HEK293 (cell line): ENCODE results near the gene BCAN.

Source experiments
- AEBP2 ChIP-seq: fragments of 450-650 bp; formaldehyde crosslinking; IDR thresholded peaks from 2 replicates; pipeline ENCODE4 v1.5.1; 2016; ENCODE audit warnings: missing biosample characterization, missing genetic modification characterization, borderline replicate concordance
- BCL11B ChIP-seq: fragments of 450-650 bp; formaldehyde crosslinking; IDR thresholded peaks from 2 replicates; pipeline ENCODE4 v1.5.1; 2016; ENCODE audit warnings: low read depth, missing biosample characterization, missing genetic modification characterization
- GFI1B ChIP-seq: fragments of 450-650 bp; formaldehyde crosslinking; IDR thresholded peaks from 2 replicates; pipeline ENCODE4 v1.5.1; 2016; ENCODE audit warnings: missing biosample characterization, missing genetic modification characterization
- HIC1 ChIP-seq: fragments of 450-650 bp; formaldehyde crosslinking; IDR thresholded peaks from 2 replicates; pipeline ENCODE4 v1.5.1; 2016; ENCODE audit warnings: missing biosample characterization, missing genetic modification characterization
- INSM2 ChIP-seq: fragments of 450-650 bp; formaldehyde crosslinking; IDR thresholded peaks from 2 replicates; pipeline ENCODE4 v1.5.1; 2016; ENCODE audit warnings: missing biosample characterization, missing genetic modification characterization
- MYNN ChIP-seq: fragments of 450-650 bp; formaldehyde crosslinking; IDR thresholded peaks from 2 replicates; pipeline ENCODE4 v1.5.1; 2016; ENCODE audit warnings: missing biosample characterization, missing genetic modification characterization, borderline replicate concordance
- PRDM2 ChIP-seq: fragments of 450-650 bp; formaldehyde crosslinking; IDR thresholded peaks from 2 replicates; pipeline ENCODE4 v1.5.1; 2016; ENCODE audit warnings: missing biosample characterization, missing genetic modification characterization, borderline replicate concordance
- SP3 ChIP-seq: fragments of 450-650 bp; formaldehyde crosslinking; IDR thresholded peaks from 2 replicates; pipeline ENCODE4 v1.5.1; 2016; ENCODE audit warnings: missing biosample characterization, missing genetic modification characterization
- YY2 ChIP-seq: fragments of 450-650 bp; formaldehyde crosslinking; IDR thresholded peaks from 2 replicates; pipeline ENCODE4 v1.5.1; 2016; ENCODE audit warnings: missing biosample characterization, missing genetic modification characterization
- ZEB2 ChIP-seq: fragments of 450-650 bp; formaldehyde crosslinking; IDR thresholded peaks from 2 replicates; pipeline ENCODE4 v1.5.1; 2016; ENCODE audit warnings: missing biosample characterization, missing genetic modification characterization
- ZFP3 ChIP-seq: fragments of 450-650 bp; formaldehyde crosslinking; IDR thresholded peaks from 2 replicates; pipeline ENCODE4 v1.5.1; 2016; ENCODE audit warnings: low read depth, missing biosample characterization, missing genetic modification characterization
- ZNF10 ChIP-seq: fragments of 450-650 bp; formaldehyde crosslinking; IDR thresholded peaks from 2 replicates; pipeline ENCODE4 v1.5.1; 2017; ENCODE audit warnings: missing biosample characterization, missing genetic modification characterization
- ZNF114 ChIP-seq: fragments of 450-650 bp; formaldehyde crosslinking; IDR thresholded peaks from 2 replicates; pipeline ENCODE4 v1.5.0; 2017; ENCODE audit warnings: missing biosample characterization, missing genetic modification characterization
- ZNF23 ChIP-seq: fragments of 450-650 bp; formaldehyde crosslinking; IDR thresholded peaks from 2 replicates; pipeline ENCODE4 v1.5.1; 2016; ENCODE audit warnings: missing biosample characterization, missing genetic modification characterization, borderline replicate concordance
- ZNF24 ChIP-seq: fragments of 450-650 bp; formaldehyde crosslinking; IDR thresholded peaks from 2 replicates; pipeline ENCODE4 v1.5.1; 2016; ENCODE audit warnings: missing biosample characterization, missing genetic modification characterization
- ZNF394 ChIP-seq: fragments of 450-650 bp; formaldehyde crosslinking; IDR thresholded peaks from 2 replicates; pipeline ENCODE4 v1.5.1; 2016; ENCODE audit warnings: missing biosample characterization, missing genetic modification characterization, mild to moderate bottlenecking, moderate library complexity, borderline replicate concordance
- ZNF426 ChIP-seq: fragments of 450-650 bp; formaldehyde crosslinking; IDR thresholded peaks from 2 replicates; pipeline ENCODE4 v1.5.1; 2017; ENCODE audit warnings: missing biosample characterization, missing genetic modification characterization, mild to moderate bottlenecking, inconsistent platforms, moderate library complexity
- ZNF433 ChIP-seq: fragments of 450-650 bp; formaldehyde crosslinking; IDR thresholded peaks from 2 replicates; pipeline ENCODE4 v1.5.1; 2016; ENCODE audit warnings: missing biosample characterization, missing genetic modification characterization, low read depth
- ZNF600 ChIP-seq: fragments of 450-650 bp; formaldehyde crosslinking; IDR thresholded peaks from 2 replicates; pipeline ENCODE4 v1.5.1; 2016; ENCODE audit warnings: missing biosample characterization, missing genetic modification characterization
- ZNF692 ChIP-seq: fragments of 450-650 bp; formaldehyde crosslinking; IDR thresholded peaks from 2 replicates; pipeline ENCODE4 v1.5.1; 2016; ENCODE audit warnings: missing biosample characterization, missing genetic modification characterization
- ZNF704 ChIP-seq: fragments of 450-650 bp; formaldehyde crosslinking; IDR thresholded peaks from 2 replicates; pipeline ENCODE4 v1.5.1; 2016; ENCODE audit warnings: missing biosample characterization, missing genetic modification characterization
- ZNF747 ChIP-seq: fragments of 450-650 bp; formaldehyde crosslinking; IDR thresholded peaks from 2 replicates; pipeline ENCODE4 v1.5.1; 2016; ENCODE audit warnings: missing biosample characterization, missing genetic modification characterization
- ZNF76 ChIP-seq: fragments of 450-650 bp; formaldehyde crosslinking; IDR thresholded peaks from 2 replicates; pipeline ENCODE4; 2016; ENCODE audit warnings: low read depth, missing biosample characterization, missing genetic modification characterization, borderline replicate concordance
- ZXDB ChIP-seq: fragments of 450-650 bp; formaldehyde crosslinking; IDR thresholded peaks from 2 replicates; pipeline ENCODE4 v1.5.1; 2016; ENCODE audit warnings: missing biosample characterization, missing genetic modification characterization

BCAN gene

GRCh38 chr1:156656806-156657740 lies 15.2 kb downstream of the BCAN start (continued):
- no peak for TF ChIP-seq HIC1 (tag by site-specific recombination)
- TF ChIP-seq AEBP2 = no peak
- no peak for TF ChIP-seq BCL11B (tag by site-specific recombination)
- no peak for TF ChIP-seq ZNF426 (tag by site-specific recombination)
- TF ChIP-seq ZNF23 (tag by site-specific recombination) = no peak
- TF ChIP-seq MYNN (tag by site-specific recombination) = no peak
- TF ChIP-seq ZNF114 (tag by site-specific recombination) = no peak
- TF ChIP-seq SP3 = no peak
- no peak for TF ChIP-seq YY2 (tag by site-specific recombination)
- TF ChIP-seq ZEB2 = no peak
- TF ChIP-seq ZNF24 (tag by site-specific recombination) = no peak
- no peak for TF ChIP-seq ZNF692
- TF ChIP-seq PRDM2 (tag by site-specific recombination) = no peak
- no peak for TF ChIP-seq ZNF76 (tag by site-specific recombination)
- TF ChIP-seq ZNF600 (tag by site-specific recombination) = no peak
- no peak for TF ChIP-seq GFI1B (tag by site-specific recombination)
- TF ChIP-seq ZNF704 (tag by site-specific recombination) = no peak
- no peak for TF ChIP-seq ZNF394
- no peak for TF ChIP-seq ZNF747
- no peak for TF ChIP-seq ZNF10 (tag by site-specific recombination)
- no peak for TF ChIP-seq ZNF433 (tag by site-specific recombination)
- peak; percentile 51; the same call in 1 of the 2 replicates for TF ChIP-seq ZXDB (tag by site-specific recombination)
- no peak for TF ChIP-seq ZFP3
- no peak for TF ChIP-seq INSM2 (tag by site-specific recombination)
